ENCODE measurements around the gene USP17L22. TPM values are rescaled to one million over a fixed set of nuclear protein-coding genes. Genes with fewer than 3 reads are reported as not detected.
"Not testable (repeated sequence)": the region's sequence is repeated elsewhere in the genome, so short reads cannot be mapped to it uniquely, and the experiment has no call there.

The USP17L22 gene
- total RNA-seq, 1 donor from 2014 or later: not detected

DNA sequence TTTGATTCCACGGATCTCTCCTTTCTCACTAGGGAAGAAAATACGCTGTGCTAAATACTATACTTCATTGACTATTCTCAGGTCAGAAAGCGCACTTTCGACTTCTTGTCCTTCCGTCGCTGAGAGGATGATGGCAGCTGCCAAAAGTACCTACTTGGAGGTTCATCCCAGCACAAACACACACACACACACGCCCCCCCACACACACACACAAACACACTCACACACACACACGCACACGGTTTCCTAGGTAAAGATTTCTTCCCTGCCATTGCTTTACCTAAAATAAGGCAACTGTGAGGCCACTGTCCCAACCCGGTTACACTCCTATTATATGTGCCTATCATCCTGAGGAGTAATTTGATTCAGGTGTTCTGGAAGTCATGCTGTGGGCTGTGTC lies 4.3 kb downstream of the USP17L22 start:
- H3K4me3 Mint-ChIP-seq (ENCODE audit: unreplicated experiment); H3K36me3 Mint-ChIP-seq (ENCODE audit: unreplicated experiment); H3K27me3 Mint-ChIP-seq (ENCODE audit: unreplicated experiment); H3K9me3 Mint-ChIP-seq (ENCODE audit: unreplicated experiment); H3K4me1 Mint-ChIP-seq (ENCODE audit: low read depth, unreplicated experiment); H3K27ac Mint-ChIP-seq (ENCODE audit: unreplicated experiment): not testable (repeated sequence)
- DNase-seq: peak; percentile 10

Other genes with a start within 250 kb of the USP17L22 start
- not detected for gene FAM90A26, start 97.2 kb upstream of the USP17L22 start, total RNA-seq (ENCODE audit: unreplicated experiment)
- gene USP17L10, start 57.0 kb upstream of the USP17L22 start, total RNA-seq (ENCODE audit: unreplicated experiment): not detected
- gene USP17L11, start 52.2 kb upstream of the USP17L22 start, total RNA-seq (ENCODE audit: unreplicated experiment): 0.42 TPM
- gene USP17L12, start 47.5 kb upstream of the USP17L22 start, total RNA-seq (ENCODE audit: unreplicated experiment): not detected
- gene USP17L13, start 42.7 kb upstream of the USP17L22 start, total RNA-seq (ENCODE audit: unreplicated experiment): not detected
- gene USP17L15, start 33.2 kb upstream of the USP17L22 start, total RNA-seq (ENCODE audit: unreplicated experiment): not detected
- gene USP17L17, start 23.7 kb upstream of the USP17L22 start, total RNA-seq (ENCODE audit: unreplicated experiment): not detected
- not detected for gene USP17L18, start 19.0 kb upstream of the USP17L22 start, total RNA-seq (ENCODE audit: unreplicated experiment)
- not detected for gene USP17L19, start 14.2 kb upstream of the USP17L22 start, total RNA-seq (ENCODE audit: unreplicated experiment)
- not detected for gene USP17L20, start 9.5 kb upstream of the USP17L22 start, total RNA-seq (ENCODE audit: unreplicated experiment)
- not detected for gene USP17L21, start 4.7 kb upstream of the USP17L22 start, total RNA-seq (ENCODE audit: unreplicated experiment)
- not detected for gene USP17L24, start 57.5 kb downstream of the USP17L22 start, total RNA-seq (ENCODE audit: unreplicated experiment)
- gene USP17L25, start 62.3 kb downstream of the USP17L22 start, total RNA-seq (ENCODE audit: unreplicated experiment): not detected
- gene USP17L26, start 67.0 kb downstream of the USP17L22 start, total RNA-seq (ENCODE audit: unreplicated experiment): not detected
- gene USP17L5, start 71.8 kb downstream of the USP17L22 start, total RNA-seq (ENCODE audit: unreplicated experiment): not detected
- not detected for gene USP17L27, start 76.5 kb downstream of the USP17L22 start, total RNA-seq (ENCODE audit: unreplicated experiment)
- gene USP17L28, start 81.3 kb downstream of the USP17L22 start, total RNA-seq (ENCODE audit: unreplicated experiment): not detected
- not detected for gene USP17L29, start 86.0 kb downstream of the USP17L22 start, total RNA-seq (ENCODE audit: unreplicated experiment)
- not detected for gene USP17L30, start 95.5 kb downstream of the USP17L22 start, total RNA-seq (ENCODE audit: unreplicated experiment)
- gene DEFB131A, start 176.8 kb downstream of the USP17L22 start, total RNA-seq (ENCODE audit: unreplicated experiment): not detected